GM10266 (cell line): ENCODE results near the gene NFIL3.
"Not testable (repeated sequence)": the region's sequence is repeated elsewhere in the genome, so short reads cannot be mapped to it uniquely, and the experiment has no call there.

ENCODE experiments used
- DNase-seq: peaks from one replicate; pipeline ENCODE4 v3.0.0; 2012; ENCODE audit errors: extremely low spot score
- CTCF ChIP-seq: IDR thresholded peaks from 2 replicates; pipeline ENCODE4 v1.5.1; 2012; ENCODE audit warnings: mild to moderate bottlenecking, low read depth; ENCODE audit not compliant: control insufficient read depth, insufficient read depth; ENCODE audit errors: missing control alignments

NFIL3 gene

GRCh38 chr9:91379426-91379825 is 44.2 kb downstream of the NFIL3 start:
- DNase-seq, result no peak
- TF ChIP-seq CTCF, result no peak

GRCh38 chr9:91378695-91379127 is 44.9 kb downstream of the NFIL3 start:
- no peak for TF ChIP-seq CTCF
- DNase-seq, result no peak

- not testable (repeated sequence) for DNase-seq
These were observed 45.6 kb downstream of the NFIL3 start for GRCh38 chr9:91378054-91378453.

GRCh38 chr9:91376239-91376638 is 47.4 kb downstream of the NFIL3 start:
- no peak for DNase-seq

GRCh38 chr9:91374939-91375338 is 48.7 kb downstream of the NFIL3 start:
- no peak for TF ChIP-seq CTCF
- no peak for DNase-seq

More at GRCh38 chr9:91376239-91376638, 47.4 kb downstream of the NFIL3 start:
- no peak for TF ChIP-seq CTCF

GRCh38 chr9:91371894-91372293 is 51.7 kb downstream of the NFIL3 start:
- TF ChIP-seq CTCF, result no peak
- no peak for DNase-seq

GRCh38 chr9:91370006-91370405 is 53.6 kb downstream of the NFIL3 start:
- not testable (repeated sequence) for DNase-seq

GRCh38 chr9:91364702-91365101 is 58.9 kb downstream of the NFIL3 start:
- TF ChIP-seq CTCF, result no peak
- no peak for DNase-seq
